Smooth muscle cell of bladder (primary cell): ENCODE results near the gene SNAP23. TPM values are rescaled to one million over a fixed set of nuclear protein-coding genes. Genes with fewer than 3 reads are reported as not detected.

Experiments used
- total RNA-seq: library from RNA; depleted of rRNA; stranded (reverse); fragments of >200 nt; gene quantifications from 2 replicates; pipeline ENCODE4 v1.2.3, GENCODE V29; 2014

SNAP23 gene
- total RNA-seq: 86.8 and 110 TPM in 2 replicates

GRCh38 chr15:42495361-42496212 is at the start of gene SNAP23:
SNAP23 (plus strand) TSS chr15:42495634; CDS start chr15:42511847, 16,213 bp downstream.

GRCh38 chr15:42490671-42491538 is 4.5 kb upstream of the SNAP23 start, which contains the start of gene ZNF106:
ZNF106 (minus strand) TSS chr15:42491141; CDS start chr15:42472289, 18,852 bp downstream.

GRCh38 chr15:42548249-42549031 is 53.0 kb downstream of the SNAP23 start, which contains the start of the genes HAUS2 and LRRC57:
HAUS2 (plus strand) TSS chr15:42548838; CDS start chr15:42548873, 35 bp downstream.
LRRC57 (minus strand) TSS chr15:42548793; CDS start chr15:42548434, 359 bp downstream.

GRCh38 chr15:42575188-42576039 is 80.0 kb downstream of the SNAP23 start, which contains the start of gene STARD9:
STARD9 (plus strand) TSS chr15:42575606; CDS start chr15:42575716, 110 bp downstream.

Other genes starting within 250 kb of the SNAP23 start
- 12.9 and 16.6 TPM in 2 replicates for gene GANC, start 222.4 kb upstream of the SNAP23 start, total RNA-seq
- 41.0 and 44.0 TPM in 2 replicates for gene TMEM87A, start 222.2 kb upstream of the SNAP23 start, total RNA-seq
- gene CAPN3, start 136.1 kb upstream of the SNAP23 start, total RNA-seq: 1.6 and 1.7 TPM in 2 replicates
- gene ZNF106, start 4.5 kb upstream of the SNAP23 start, total RNA-seq: 76.9 and 90.5 TPM in 2 replicates
- 8.4 and 9.0 TPM in 2 replicates for gene LRRC57, start 53.2 kb downstream of the SNAP23 start, total RNA-seq
- gene HAUS2, start 53.2 kb downstream of the SNAP23 start, total RNA-seq: 21.6 and 24.5 TPM in 2 replicates
- gene STARD9, start 80.0 kb downstream of the SNAP23 start, total RNA-seq: 3.7 and 4.0 TPM in 2 replicates
- 9.3 and 10.5 TPM in 2 replicates for gene CDAN1, start 241.5 kb downstream of the SNAP23 start, total RNA-seq